Measurements from ENCODE around the gene ZNF76. TPM values are rescaled to one million over a fixed set of nuclear protein-coding genes. Genes with fewer than 3 reads are reported as not detected.

Gene ZNF76
- total and polyA plus RNA-seq, 9 of the 15 experiments (the other 6 are each of a cell fraction or from before 2014, with no cell fraction given), result 1.2 to 17.8 (median 10.7) TPM

GRCh38 chr6:35297601-35298481 is 38.3 kb downstream of the ZNF76 start, which contains the start of gene DEF6:
DEF6 (plus strand) TSS chr6:35297818; CDS start chr6:35297857, 39 bp downstream.
- Histone ChIP-seq H3K79me2 (ENCODE audit: control insufficient read depth, insufficient read depth, low read length) (peaks cover 22% of the 10 kb centered on the region), H3K4me2 (ENCODE audit: insufficient read depth, low read length) (peak within 1 kb of the TSS; percentile 94), H3K4me1 (replicated peaks in 1 of 2; ENCODE audit: control insufficient read depth in 2 of 2, insufficient read depth in 2 of 2, low read length in 2 of 2) (peaks cover 31 to 37% of the 10 kb centered on the region in 2 experiments), H3K36me3 (ENCODE audit: control insufficient read depth, insufficient read depth, low read length) (no peaks in the 10 kb centered on the region; the same call in 2 of the 3 replicates), H3K9ac (ENCODE audit: insufficient read depth in 1 of 2, low read depth in 2 of 2, low read length in 2 of 2) (peak within 1 kb of the TSS; percentile 80 to 95), H3K4me3 (peak within 1 kb of the TSS; percentile 65), H2AFZ (ENCODE audit: low read depth, low read length) (peak within 1 kb of the TSS; percentile 94), H3K9me1 (ENCODE audit: control insufficient read depth, insufficient read depth, low read length) (no peaks in the 10 kb centered on the region), H4K20me1 (replicated peaks; ENCODE audit: control insufficient read depth, insufficient read depth, low read length) (no peaks in the 10 kb centered on the region), H3K9me3 (replicated peaks; ENCODE audit: control insufficient read depth, insufficient read depth, low read depth, low read length) (no peaks in the 10 kb centered on the region), H3K27ac (ENCODE audit: extremely low read depth, low read depth, low read length) (peak within 1 kb of the TSS; percentile 81), H3K27me3 (ENCODE audit: control insufficient read depth in 2 of 2, insufficient read depth in 2 of 2, low read length in 2 of 2) (no peaks in the 10 kb centered on the region)
- ChIA-PET CTCF (ENCODE audit: low intra/inter-chr PET ratio) (interaction anchor here (0.6 to 3.2 kb wide), 15 partner anchors 9 to 1427 kb away, joined by 3 to 33 read pairs (median 4); partner anchors contain the start of genes ARMC12, FANCE and RPL10A), POLR2A (interaction anchor here (0.6 to 3.9 kb wide), 10 partner anchors 10 to 565 kb away, joined by 3 to 25 read pairs (median 4); partner anchors contain the start of gene RPL10A)
- in situ Hi-C loops (cut with MboI) (loop anchor here (5.0 kb wide), 1 partner anchor 439 kb away; the partner anchor contains the start of gene ARMC12), intact Hi-C loops (cut with micrococcal nuclease) (loop anchor here (1.0 to 10.0 kb wide), 8 partner anchors 29 to 657 kb away; partner anchors contain the start of genes ARMC12, PPARD and RPL10A)
- FAIRE-seq (peak; percentile 95), ATAC-seq (peak; percentile 96), DNase-seq (ENCODE audit: extremely low read depth in 1 of 4, low spot score in 3 of 4) (peak; percentile 94 to 97 (median 96))
- WGBS (ENCODE audit: insufficient coverage, low coverage, missing lambda C conversion rate), result 4% methylated on average over 35 of the region's 35 CpGs
- BruUV-seq (replicated peaks), result TSS peak; percentile 52
- TF ChIP-seq GTF3C2 (IDR thresholded peaks at IDR 0.05; ENCODE audit: borderline replicate concordance, extremely low read depth, insufficient read length), result no peak
- TF ChIP-seq SETDB1 (IDR thresholded peaks at IDR 0.05; ENCODE audit: low read length), result no peak
- no peak; the same call in 1 of the 2 replicates for TF ChIP-seq SMARCE1 (IDR thresholded peaks at IDR 0.05)
- TF ChIP-seq POLR2B (IDR thresholded peaks at IDR 0.05; ENCODE audit: low read depth, partially characterized antibody), result peak; percentile 64
- TF ChIP-seq CC2D1A (IDR thresholded peaks at IDR 0.05), result peak; percentile 93
- no peak for TF ChIP-seq NELFE (IDR thresholded peaks at IDR 0.05; ENCODE audit: insufficient read depth, insufficient read length)
- TF ChIP-seq HDAC2 (IDR thresholded peaks at IDR 0.05), result no peak
- TF ChIP-seq CHCHD3 (CRISPR knock-in tag; IDR thresholded peaks at IDR 0.05), result no peak
- no peak for TF ChIP-seq SREBF2 (CRISPR knock-in tag; IDR thresholded peaks at IDR 0.05)
- TF ChIP-seq ZNF407 (IDR thresholded peaks at IDR 0.05; ENCODE audit: low read depth), result no peak

All from K562 (cell line).